Measurements from ENCODE around the gene TRPM3.

Gene TRPM3

GRCh38 chr9:70856411-70856810 is 265.0 kb downstream of the TRPM3 start:
- in situ Hi-C loops (cut with MboI; ENCODE audit: low sequenced_read_pairs, unreplicated experiment) = no loop called here
- no peak for DNase-seq (ENCODE audit: low spot score)
- no peak for TF ChIP-seq CTCF (IDR thresholded peaks at IDR 0.05; ENCODE audit: borderline replicate concordance, control extremely low read depth, extremely low read depth, insufficient read depth, missing control alignments)

GRCh38 chr9:70852711-70853240 is 268.6 kb downstream of the TRPM3 start:
- in situ Hi-C loops (cut with MboI; ENCODE audit: low sequenced_read_pairs, unreplicated experiment) = no loop called here
- DNase-seq (ENCODE audit: low spot score) = no peak
- TF ChIP-seq CTCF (IDR thresholded peaks at IDR 0.05; ENCODE audit: borderline replicate concordance, control extremely low read depth, extremely low read depth, insufficient read depth, missing control alignments) = no peak

GRCh38 chr9:70840266-70840665 is 281.2 kb downstream of the TRPM3 start:
- no peak for DNase-seq (ENCODE audit: low spot score)
- no peak for TF ChIP-seq CTCF (IDR thresholded peaks at IDR 0.05; ENCODE audit: borderline replicate concordance, control extremely low read depth, extremely low read depth, insufficient read depth, missing control alignments)

GRCh38 chr9:70835323-70835722 is 286.1 kb downstream of the TRPM3 start:
- in situ Hi-C loops (cut with MboI; ENCODE audit: low sequenced_read_pairs, unreplicated experiment) = no loop called here
- no peak for TF ChIP-seq CTCF (IDR thresholded peaks at IDR 0.05; ENCODE audit: borderline replicate concordance, control extremely low read depth, extremely low read depth, insufficient read depth, missing control alignments)

More at GRCh38 chr9:70840266-70840665, 281.2 kb downstream of the TRPM3 start:
- in situ Hi-C loops (cut with MboI; ENCODE audit: low sequenced_read_pairs, unreplicated experiment) = no loop called here

GRCh38 chr9:70832492-70832891 is 288.9 kb downstream of the TRPM3 start:
- TF ChIP-seq CTCF (IDR thresholded peaks at IDR 0.05; ENCODE audit: borderline replicate concordance, control extremely low read depth, extremely low read depth, insufficient read depth, missing control alignments) = no peak
- no peak for DNase-seq (ENCODE audit: low spot score)
- in situ Hi-C loops (cut with MboI; ENCODE audit: low sequenced_read_pairs, unreplicated experiment) = no loop called here

More at GRCh38 chr9:70835323-70835722, 286.1 kb downstream of the TRPM3 start:
- DNase-seq (ENCODE audit: low spot score) = no peak

- DNase-seq (ENCODE audit: low spot score) = no peak
- in situ Hi-C loops (cut with MboI; ENCODE audit: low sequenced_read_pairs, unreplicated experiment) = no loop called here
- TF ChIP-seq CTCF (IDR thresholded peaks at IDR 0.05; ENCODE audit: borderline replicate concordance, control extremely low read depth, extremely low read depth, insufficient read depth, missing control alignments) = no peak
Observed at GRCh38 chr9:70830618-70831017, 290.8 kb downstream of the TRPM3 start.

Measured in GM13976 (cell line).